OCI-LY1 (cell line): Measurements from ENCODE around the gene RIPK4.

ENCODE experiments used
- H2AFZ ChIP-seq: fragments of 200-600 bp; sonication (generic), shearing (Covaris generic); 2 replicates; pipeline ENCODE4 v1.6.0; 2014; ENCODE audit warnings: antibody characterized with exemption, mild to moderate bottlenecking, low read length
- H3F3A ChIP-seq: fragments of 200-600 bp; sonication (generic), shearing (Covaris generic); 2 replicates; pipeline ENCODE4 v1.6.0; 2014; ENCODE audit warnings: mild to moderate bottlenecking, antibody characterized with exemption, low read length, moderate library complexity; ENCODE audit not compliant: insufficient read depth
- H3K27ac ChIP-seq: fragments of 200-600 bp; sonication (generic); 2 replicates; pipeline ENCODE4 v1.5.1; 2014; ENCODE audit warnings: low read length, mixed run types, mild to moderate bottlenecking, low read depth; ENCODE audit not compliant: poor library complexity, severe bottlenecking
- H3K27me3 ChIP-seq: fragments of 200-600 bp; sonication (generic); 2 replicates; pipeline ENCODE4 v1.6.0; 2014; ENCODE audit warnings: antibody characterized with exemption, mild to moderate bottlenecking, low read length, moderate library complexity; ENCODE audit not compliant: insufficient read depth
- H3K36me3 ChIP-seq: fragments of 200-600 bp; sonication (generic); 2 replicates; pipeline ENCODE4 v1.6.1; 2014; ENCODE audit warnings: mild to moderate bottlenecking, antibody characterized with exemption, low read length, moderate library complexity, mixed read lengths; ENCODE audit not compliant: insufficient read depth
- H3K4me1 ChIP-seq: fragments of 200-600 bp; sonication (generic); 2 replicates; pipeline ENCODE4 v1.5.1; 2014; ENCODE audit warnings: mild to moderate bottlenecking, low read length, moderate library complexity; ENCODE audit not compliant: insufficient read depth, severe bottlenecking
- H3K4me2 ChIP-seq: fragments of 200-600 bp; sonication (generic), shearing (Covaris generic); 2 replicates; pipeline ENCODE4 v1.6.1; 2014; ENCODE audit warnings: low read length
- H3K4me3 ChIP-seq: fragments of 200-600 bp; sonication (generic); 2 replicates; pipeline ENCODE4 v1.5.1; 2014; ENCODE audit warnings: low read length, low read depth, mild to moderate bottlenecking, mixed read lengths; ENCODE audit not compliant: poor library complexity, severe bottlenecking
- H3K79me2 ChIP-seq: fragments of 200-600 bp; shearing (Covaris generic); 2 replicates; pipeline ENCODE4 v1.6.1; 2016; ENCODE audit warnings: mixed run types, low read length, mixed read lengths; ENCODE audit not compliant: insufficient read depth
- H3K9ac ChIP-seq: fragments of 200-600 bp; sonication (generic), shearing (Covaris generic); 2 replicates; pipeline ENCODE4 v1.6.1; 2014; ENCODE audit warnings: mild to moderate bottlenecking, low read length, mixed read lengths
- H3K9me2 ChIP-seq: fragments of 200-600 bp; sonication (generic), shearing (Covaris generic); 2 replicates; pipeline ENCODE4 v1.6.1; 2014; ENCODE audit warnings: low read depth, mild to moderate bottlenecking, low read length, mixed read lengths
- H3K9me3 ChIP-seq: fragments of 200-600 bp; shearing (Covaris generic); 2 replicates; pipeline ENCODE4 v1.6.1; 2014; ENCODE audit warnings: low read length, mixed read lengths
- H4K20me1 ChIP-seq: fragments of 200-600 bp; sonication (generic), shearing (Covaris generic); 2 replicates; pipeline ENCODE4 v1.6.0; 2016; ENCODE audit warnings: mild to moderate bottlenecking, low read length; ENCODE audit not compliant: insufficient read depth
- CTCF ChIP-seq: fragments of 200-600 bp; sonication (generic), shearing (Covaris generic); IDR thresholded peaks from 2 replicates; pipeline ENCODE4 v1.5.1; 2017; ENCODE audit warnings: mild to moderate bottlenecking, antibody characterized with exemption, low read length, moderate library complexity, mixed read lengths
- EZH2 ChIP-seq: fragments of 200-600 bp; sonication (generic), shearing (Covaris generic); IDR thresholded peaks from 2 replicates; pipeline ENCODE4 v1.8.0; 2017; ENCODE audit warnings: borderline replicate concordance, mixed run types, mild to moderate bottlenecking, antibody characterized with exemption, low read length, moderate library complexity, mixed read lengths

The RIPK4 gene

GRCh38 chr21:41801321-41802197, 34.7 kb upstream of the RIPK4 start:
- Histone ChIP-seq H4K20me1 (no peaks in the 10 kb centered on the region), H3K9me3 (no peaks in the 10 kb centered on the region), H3K4me1 (no peaks in the 10 kb centered on the region), H3F3A (no peaks in the 10 kb centered on the region), H3K27me3 (no peaks in the 10 kb centered on the region), H3K9ac (no peak overlapping the region), H3K9me2 (no peaks in the 10 kb centered on the region), H3K79me2 (no peaks in the 10 kb centered on the region), H3K27ac (no peak overlapping the region), H3K36me3 (peaks cover 91% of the 10 kb centered on the region), H3K4me2 (no peak overlapping the region), H3K4me3 (no peak overlapping the region), H2AFZ (no peak overlapping the region)
- TF ChIP-seq EZH2 (no peak), CTCF (no peak)

- TF ChIP-seq CTCF: no peak
- no peak for TF ChIP-seq EZH2
- H4K20me1 ChIP-seq: no peaks in the 10 kb centered on the region
- no peaks in the 10 kb centered on the region for H3F3A ChIP-seq
- no peaks in the 10 kb centered on the region for H3K9me2 ChIP-seq
- H3K9ac ChIP-seq: no peak overlapping the region
- H3K4me1 ChIP-seq: no peaks in the 10 kb centered on the region
- no peak overlapping the region for H2AFZ ChIP-seq
- H3K9me3 ChIP-seq: no peaks in the 10 kb centered on the region
- H3K27ac ChIP-seq: no peak overlapping the region
- H3K4me2 ChIP-seq: no peak overlapping the region
- no peaks in the 10 kb centered on the region for H3K27me3 ChIP-seq
- no peak overlapping the region for H3K4me3 ChIP-seq
- H3K36me3 ChIP-seq: peaks cover 89% of the 10 kb centered on the region
- H3K79me2 ChIP-seq: no peaks in the 10 kb centered on the region
Observed at GRCh38 chr21:41800425-41801320, 33.8 kb upstream of the RIPK4 start.

GRCh38 chr21:41799763-41800162, 32.9 kb upstream of the RIPK4 start:
- H3K27ac ChIP-seq: no peak overlapping the region
- peaks cover 80% of the 10 kb centered on the region for H3K36me3 ChIP-seq
- no peaks in the 10 kb centered on the region for H3K27me3 ChIP-seq

More at GRCh38 chr21:41799763-41800162, 32.9 kb upstream of the RIPK4 start:
- no peak overlapping the region for H3K4me3 ChIP-seq
- H3K9me3 ChIP-seq: no peaks in the 10 kb centered on the region
- H3K9ac ChIP-seq: no peak overlapping the region
- H2AFZ ChIP-seq: no peak overlapping the region
- H3K4me2 ChIP-seq: no peak overlapping the region
- H3K9me2 ChIP-seq: no peaks in the 10 kb centered on the region
- no peaks in the 10 kb centered on the region for H3K79me2 ChIP-seq
- TF ChIP-seq CTCF (no peak), EZH2 (no peak)
- H3F3A ChIP-seq: no peaks in the 10 kb centered on the region
- H3K4me1 ChIP-seq: no peaks in the 10 kb centered on the region
- H4K20me1 ChIP-seq: no peaks in the 10 kb centered on the region
